ENCODE measurements around the gene CALN1.

Gene CALN1

DNA sequence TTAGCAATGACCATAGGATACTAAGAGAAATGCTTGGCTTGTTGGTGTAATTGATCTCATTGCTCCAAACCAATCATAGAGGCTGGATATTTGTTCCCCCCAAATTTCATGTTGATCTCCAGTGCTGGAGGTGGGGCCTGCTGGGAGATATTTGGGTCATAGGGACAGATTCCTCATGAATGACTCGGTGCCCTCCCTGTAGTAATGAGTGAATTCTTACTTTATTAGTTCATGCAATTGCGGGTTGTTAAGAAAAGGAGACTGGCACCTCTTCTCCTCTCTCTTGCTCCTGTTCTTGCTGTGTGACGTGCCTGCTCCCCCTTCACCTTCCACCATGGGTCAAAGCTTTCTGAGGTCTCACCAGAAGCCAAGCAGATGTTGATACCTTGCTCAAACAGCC is 630.1 kb downstream of the CALN1 start:
- TF ChIP-seq ZFX (IDR thresholded peaks at IDR 0.05; ENCODE audit: borderline replicate concordance) = no peak
- TF ChIP-seq, protein P1, sequence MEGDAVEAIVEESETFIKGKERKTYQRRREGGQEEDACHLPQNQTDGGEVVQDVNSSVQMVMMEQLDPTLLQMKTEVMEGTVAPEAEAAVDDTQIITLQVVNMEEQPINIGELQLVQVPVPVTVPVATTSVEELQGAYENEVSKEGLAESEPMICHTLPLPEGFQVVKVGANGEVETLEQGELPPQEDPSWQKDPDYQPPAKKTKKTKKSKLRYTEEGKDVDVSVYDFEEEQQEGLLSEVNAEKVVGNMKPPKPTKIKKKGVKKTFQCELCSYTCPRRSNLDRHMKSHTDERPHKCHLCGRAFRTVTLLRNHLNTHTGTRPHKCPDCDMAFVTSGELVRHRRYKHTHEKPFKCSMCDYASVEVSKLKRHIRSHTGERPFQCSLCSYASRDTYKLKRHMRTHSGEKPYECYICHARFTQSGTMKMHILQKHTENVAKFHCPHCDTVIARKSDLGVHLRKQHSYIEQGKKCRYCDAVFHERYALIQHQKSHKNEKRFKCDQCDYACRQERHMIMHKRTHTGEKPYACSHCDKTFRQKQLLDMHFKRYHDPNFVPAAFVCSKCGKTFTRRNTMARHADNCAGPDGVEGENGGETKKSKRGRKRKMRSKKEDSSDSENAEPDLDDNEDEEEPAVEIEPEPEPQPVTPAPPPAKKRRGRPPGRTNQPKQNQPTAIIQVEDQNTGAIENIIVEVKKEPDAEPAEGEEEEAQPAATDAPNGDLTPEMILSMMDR (IDR thresholded peaks at IDR 0.05) = no peak
- H3K27ac ChIP-seq = no peak overlapping the region

DNA sequence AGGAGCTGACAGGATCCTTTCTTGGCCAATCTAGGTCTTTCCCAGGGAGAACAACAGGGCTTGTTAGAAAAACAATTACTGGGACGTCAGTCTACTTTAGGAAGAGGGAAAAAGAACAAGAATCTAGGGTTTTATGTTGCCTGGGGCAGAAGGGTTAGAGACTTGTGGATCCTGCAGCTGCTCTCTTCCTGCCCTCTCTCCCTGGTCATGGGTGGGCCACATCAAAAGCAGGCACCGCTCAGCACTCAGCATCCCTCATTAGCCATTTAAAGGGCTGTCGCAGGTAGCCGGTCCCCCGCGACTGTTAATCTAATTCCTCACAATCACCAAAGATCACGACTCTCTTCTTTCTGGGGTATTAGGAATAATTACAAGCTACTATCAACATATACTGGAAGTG is 631.9 kb downstream of the CALN1 start:
- TF ChIP-seq ZFX (IDR thresholded peaks at IDR 0.05; ENCODE audit: borderline replicate concordance) = no peak
- H3K27ac ChIP-seq = no peak overlapping the region

DNA sequence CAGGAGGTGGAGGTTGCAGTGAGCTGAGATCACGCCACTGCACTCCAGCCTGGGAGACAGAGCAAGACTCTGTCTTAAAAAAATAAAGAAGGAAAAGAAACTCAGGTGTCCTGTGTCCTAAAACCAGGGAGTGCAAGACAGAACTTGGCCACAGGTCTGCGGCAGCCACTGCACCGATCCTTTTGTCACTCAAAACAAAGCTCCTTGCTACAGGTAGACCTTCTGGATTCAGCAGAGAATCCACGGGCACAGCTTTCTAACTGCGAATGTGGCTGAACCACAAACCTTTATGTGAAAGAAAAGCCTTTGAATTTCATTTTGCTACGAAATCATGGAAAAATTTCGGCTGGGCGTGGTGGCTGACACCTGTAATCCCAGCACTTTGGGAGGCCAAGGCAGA is 634.9 kb downstream of the CALN1 start:
- no peak overlapping the region for H3K27ac ChIP-seq
- no peak for TF ChIP-seq ZFX (IDR thresholded peaks at IDR 0.05; ENCODE audit: borderline replicate concordance)
- TF ChIP-seq, protein P1 (IDR thresholded peaks at IDR 0.05) = no peak

DNA sequence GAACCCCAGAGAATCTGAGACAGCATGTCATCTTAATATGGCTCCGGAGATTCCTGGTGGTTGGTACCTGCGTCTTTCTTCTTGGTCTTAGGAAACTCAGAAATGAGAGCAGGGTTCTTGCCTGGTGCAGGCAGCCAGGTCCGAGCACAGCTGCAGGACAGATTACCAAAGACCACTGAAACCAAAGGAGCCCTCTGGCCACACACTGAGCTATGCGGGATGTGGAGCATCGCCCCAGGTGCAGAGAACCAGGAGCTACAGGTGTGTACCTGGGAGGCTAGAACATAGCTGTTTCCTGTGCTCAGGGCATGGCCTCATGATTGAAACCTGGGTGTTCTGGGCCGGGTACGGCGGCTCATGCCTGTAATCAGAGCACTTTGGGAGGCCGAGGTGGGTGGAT is 635.4 kb downstream of the CALN1 start:
- no peak overlapping the region for H3K27ac ChIP-seq
- TF ChIP-seq, protein P1 (IDR thresholded peaks at IDR 0.05) = no peak
- no peak for TF ChIP-seq ZFX (IDR thresholded peaks at IDR 0.05; ENCODE audit: borderline replicate concordance)

DNA sequence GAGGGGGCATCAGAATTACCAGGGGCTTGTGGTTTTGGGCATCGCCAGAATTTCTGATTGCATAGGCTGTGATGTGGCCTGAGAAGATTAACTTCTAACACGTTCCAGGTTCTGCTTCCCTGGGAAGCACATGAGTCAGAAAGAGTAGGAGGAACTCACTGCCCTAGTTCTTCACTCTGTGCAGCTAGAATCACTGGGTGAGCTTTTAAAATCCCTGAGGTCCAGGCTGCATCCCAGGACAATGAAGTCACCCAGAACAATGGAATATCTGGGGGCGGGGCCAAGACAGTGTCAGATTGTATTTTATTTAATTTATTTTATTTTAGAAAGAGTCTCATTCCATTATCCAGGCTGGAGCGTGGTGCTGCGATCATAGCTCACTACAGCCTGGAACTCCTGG is 636.5 kb downstream of the CALN1 start:
- TF ChIP-seq, protein P1 (IDR thresholded peaks at IDR 0.05) = no peak
- TF ChIP-seq ZFX (IDR thresholded peaks at IDR 0.05; ENCODE audit: borderline replicate concordance) = no peak
- no peak overlapping the region for H3K27ac ChIP-seq

DNA sequence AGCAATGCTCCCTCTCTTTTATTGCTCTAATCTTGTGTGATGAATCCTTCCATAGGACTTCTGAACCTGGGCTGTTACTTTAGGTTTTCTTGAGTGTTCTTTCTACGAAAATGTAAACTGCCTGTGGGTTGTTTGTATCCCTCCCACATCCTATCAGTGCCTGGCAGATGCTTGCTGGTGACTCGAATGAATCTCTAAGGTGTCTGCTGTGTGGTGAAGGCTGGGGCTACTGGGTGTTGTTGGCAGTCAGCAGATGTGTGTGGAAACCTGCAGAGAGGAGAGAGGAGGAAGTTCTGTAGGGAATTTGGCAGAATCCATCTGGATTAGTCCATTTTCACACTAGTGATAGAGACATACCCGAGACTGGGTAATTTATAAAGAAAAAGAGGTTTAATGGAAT is 639.4 kb downstream of the CALN1 start:
- H3K27ac ChIP-seq = no peak overlapping the region
- TF ChIP-seq, protein P1 (IDR thresholded peaks at IDR 0.05) = no peak
- TF ChIP-seq ZFX (IDR thresholded peaks at IDR 0.05; ENCODE audit: borderline replicate concordance) = no peak

- no peak overlapping the region for H3K27ac ChIP-seq
- TF ChIP-seq ZFX (IDR thresholded peaks at IDR 0.05; ENCODE audit: borderline replicate concordance) = no peak
- TF ChIP-seq, protein P1 (IDR thresholded peaks at IDR 0.05) = no peak
These were observed 641.8 kb downstream of the CALN1 start for GRCh38 chr7:71770269-71770907.

- H3K27ac ChIP-seq = no peak overlapping the region
- TF ChIP-seq, protein P1 (IDR thresholded peaks at IDR 0.05) = no peak
- TF ChIP-seq ZFX (IDR thresholded peaks at IDR 0.05; ENCODE audit: borderline replicate concordance) = no peak
These were observed 642.8 kb downstream of the CALN1 start for GRCh38 chr7:71769326-71769725.

Data from 22Rv1 (cell line).